Ovary (tissue), 9 donors: Measurements from ENCODE around the gene SDR42E2. TPM values are rescaled to one million over a fixed set of nuclear protein-coding genes. Genes with fewer than 3 reads are reported as not detected.

ENCODE experiments used
- DNase-seq, 5 donors: peaks; one replicate each; pipeline ENCODE4 v3.0.0-alpha.2; 2019 to 2020
- H3K27ac ChIP-seq, 2 donors: fragments of 200-600 bp; one replicate each; pipeline versions ENCODE4 v1.5.1 to v1.8.0; 2019 to 2022
- H3K27me3 ChIP-seq: fragments of 200-600 bp; one replicate; pipeline ENCODE4 v1.8.0; 2022
- H3K36me3 ChIP-seq: fragments of 200-600 bp; sonication (generic); one replicate; pipeline ENCODE4 v1.5.1; 2019
- H3K4me1 ChIP-seq: one replicate; pipeline ENCODE4 v1.8.1; 2013; ENCODE audit warnings: mild to moderate bottlenecking, moderate library complexity; ENCODE audit not compliant: insufficient read depth
- H3K4me3 ChIP-seq: fragments of 200-600 bp; sonication (generic); one replicate; pipeline ENCODE4 v1.5.1; 2017
- H3K9me3 ChIP-seq, 2 donors: fragments of 200-600 bp in 1 of 2; sonication (generic) in 1 of 2; one replicate each; pipeline versions ENCODE4 v1.5.1 to v1.8.1; 2013 to 2019; ENCODE audit warnings: mild to moderate bottlenecking in 1 of 2, moderate library complexity in 1 of 2
- EP300 ChIP-seq: sonication (generic); formaldehyde crosslinking; IDR thresholded peaks from one replicate; pipeline ENCODE4 v1.6.1; 2017; ENCODE audit warnings: antibody characterized with exemption
- POLR2A ChIP-seq: fragments of 450-650 bp; IDR thresholded peaks from one replicate; pipeline ENCODE4 v1.6.1; 2017; ENCODE audit warnings: antibody characterized with exemption, mild to moderate bottlenecking, moderate library complexity
- WGBS, 3 donors: extraction: QIAGEN DNeasy Blood & Tissue Kit in 1 of 3; methylation state at CpG; one replicate each; pipeline versions ENCODE4 v1.1.5 to v1.1.7; 2013 to 2017; 5-methylcytosine and 5-hydroxymethylcytosine counted together
- intact Hi-C, 4 donors: fragments of 100-400 bp; cut with DNase I; formaldehyde crosslinking; loops; one replicate each; pipeline versions ENCODE4 v1.11.0 to v1.15.1; 2022 to 2023
- polyA plus RNA-seq, 2 donors: library from polyadenylated mRNA; stranded (reverse); fragments of 200-250 nt in 1 of 2; fragments of 350-450 nt in 1 of 2; fragmentation: Illumina TruSeq in 1 of 2; extraction: RNeasy Lipid Tissue Mini Kit (QIAGEN cat#74804) in 1 of 2; gene quantifications; one replicate each; pipeline ENCODE4 v1.2.3, GENCODE V29; 2013 to 2014
- total RNA-seq, 7 donors: library from RNA; depleted of rRNA in 2 of 7; stranded (reverse); fragments of >200 nt in 2 of 7; fragmentation: NEBNext Ultra II Directional in 3 of 7; extraction: Animal tissue kit (Norgen Biotek cat#: 25700) in 3 of 7; gene quantifications; one replicate each; pipeline versions ENCODE4 v1.1.0 to v1.2.4, GENCODE V29; 2016 to 2023
- TF ChIP-seq, protein P1 (sequence below), 3 donors: fragments of 450-650 bp in 2 of 3; fragments of 200-600 bp in 1 of 3; IDR thresholded peaks; one replicate each; pipeline versions ENCODE4 v1.5.1 to v1.8.0; 2016 to 2022; ENCODE audit warnings: antibody characterized with exemption in 3 of 3, mild to moderate bottlenecking in 1 of 3
- donor health status: DM: no; HTN: no; CAD: no; lungs with moderate emphysema.
- donor health status: DM: no; HTN: no; CAD: no.
- donor health status: Bipolar disorder and iron deficiency.
- donor health status: DM: yes; HTN: yes; CAD: no.
- donor health status: DM: no; HTN: no; CAD: no.
- donor health status: DM: yes; HTN: yes; CAD: no.

SDR42E2 gene
- total and polyA plus RNA-seq, 9 donors = 0.05 to 1.1 (median 0.24) TPM; not detected in 3

DNA sequence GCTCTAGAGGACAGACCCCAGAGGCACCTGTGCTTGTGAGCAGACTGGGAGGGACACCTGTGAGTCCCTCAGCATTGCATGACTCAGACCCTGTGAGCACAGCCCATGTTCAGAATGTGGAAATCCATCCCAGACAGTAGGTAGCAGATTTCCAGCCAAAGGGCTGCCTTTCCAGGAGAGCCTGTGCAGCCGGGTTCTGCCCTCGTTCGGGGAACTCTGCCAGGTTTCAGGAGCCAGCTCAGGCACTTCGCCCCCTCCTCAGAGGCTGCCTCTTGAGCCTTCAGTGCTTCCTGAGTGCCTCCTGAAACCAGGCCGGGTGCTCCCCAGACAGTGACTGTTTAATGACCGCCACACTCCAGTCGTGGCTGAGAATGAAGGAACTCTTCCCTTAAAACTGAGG lies 23.3 kb upstream of the SDR42E2 start:
- intact Hi-C loops = no loop called here
- DNase-seq = no peak
- TF ChIP-seq EP300 (no peak), POLR2A (no peak)
- TF ChIP-seq, protein P1, sequence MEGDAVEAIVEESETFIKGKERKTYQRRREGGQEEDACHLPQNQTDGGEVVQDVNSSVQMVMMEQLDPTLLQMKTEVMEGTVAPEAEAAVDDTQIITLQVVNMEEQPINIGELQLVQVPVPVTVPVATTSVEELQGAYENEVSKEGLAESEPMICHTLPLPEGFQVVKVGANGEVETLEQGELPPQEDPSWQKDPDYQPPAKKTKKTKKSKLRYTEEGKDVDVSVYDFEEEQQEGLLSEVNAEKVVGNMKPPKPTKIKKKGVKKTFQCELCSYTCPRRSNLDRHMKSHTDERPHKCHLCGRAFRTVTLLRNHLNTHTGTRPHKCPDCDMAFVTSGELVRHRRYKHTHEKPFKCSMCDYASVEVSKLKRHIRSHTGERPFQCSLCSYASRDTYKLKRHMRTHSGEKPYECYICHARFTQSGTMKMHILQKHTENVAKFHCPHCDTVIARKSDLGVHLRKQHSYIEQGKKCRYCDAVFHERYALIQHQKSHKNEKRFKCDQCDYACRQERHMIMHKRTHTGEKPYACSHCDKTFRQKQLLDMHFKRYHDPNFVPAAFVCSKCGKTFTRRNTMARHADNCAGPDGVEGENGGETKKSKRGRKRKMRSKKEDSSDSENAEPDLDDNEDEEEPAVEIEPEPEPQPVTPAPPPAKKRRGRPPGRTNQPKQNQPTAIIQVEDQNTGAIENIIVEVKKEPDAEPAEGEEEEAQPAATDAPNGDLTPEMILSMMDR (IDR thresholded peaks at IDR 0.05) = no peak
- Histone ChIP-seq H3K27me3 (no peaks in the 10 kb centered on the region), H3K36me3 (no peaks in the 10 kb centered on the region), H3K9me3 (no peaks in the 10 kb centered on the region), H3K4me1 (no peaks in the 10 kb centered on the region), H3K27ac (no peak overlapping the region), H3K4me3 (no peak overlapping the region)
- WGBS, 3 donors = 49 to 56% (median 53%) methylated on average over 3 to 7 of the region's 7 CpGs

DNA sequence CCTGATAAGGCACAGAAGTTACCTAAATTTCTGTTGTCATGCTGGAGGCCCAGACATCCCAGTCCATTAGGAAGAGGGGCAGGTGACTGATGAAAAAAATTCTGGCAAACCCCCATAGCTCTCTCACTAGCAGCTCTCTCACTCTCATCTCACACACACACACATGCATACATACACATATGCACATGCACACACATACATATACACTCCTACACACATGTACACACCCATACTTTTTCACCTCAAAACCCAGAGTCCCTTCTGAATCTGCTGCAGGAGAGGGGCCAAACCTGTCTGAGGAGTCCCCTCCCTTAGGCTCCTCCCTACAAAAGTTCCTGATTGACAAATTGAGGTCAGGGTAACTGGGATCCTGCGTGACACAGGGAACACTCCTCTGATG lies 22.6 kb upstream of the SDR42E2 start:
- TF ChIP-seq POLR2A (no peak), EP300 (no peak)
- TF ChIP-seq, protein P1 (IDR thresholded peaks at IDR 0.05) = no peak
- 48 to 73% (median 65%) methylated on average over 1 of the region's 1 CpG for WGBS, 3 donors
- H3K27ac ChIP-seq = no peak overlapping the region
- no peak for DNase-seq
- no peaks in the 10 kb centered on the region for H3K36me3 ChIP-seq
- no peak overlapping the region for H3K4me3 ChIP-seq
- H3K4me1 ChIP-seq = no peaks in the 10 kb centered on the region
- intact Hi-C loops = no loop called here
- no peaks in the 10 kb centered on the region for H3K27me3 ChIP-seq
- H3K9me3 ChIP-seq = no peaks in the 10 kb centered on the region

DNA sequence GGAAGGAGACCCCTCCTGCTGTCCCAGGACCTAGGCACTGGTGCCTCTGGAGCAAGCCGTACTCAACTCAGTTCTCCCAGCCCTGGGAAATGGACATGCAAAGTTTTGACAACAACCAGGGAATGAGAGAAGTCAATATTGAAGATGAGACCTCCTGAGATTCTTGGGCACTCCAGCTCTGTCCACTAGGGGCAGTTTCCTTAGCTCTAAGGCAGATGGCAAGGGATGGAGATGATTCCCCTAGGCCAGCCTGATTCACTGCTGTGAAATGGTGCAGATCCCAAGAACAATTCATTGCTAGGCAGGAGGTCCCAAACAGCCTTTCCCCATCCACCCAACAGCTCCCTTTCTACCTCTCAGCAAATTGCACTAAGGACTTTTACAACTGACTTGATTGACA lies 20.5 kb upstream of the SDR42E2 start:
- Histone ChIP-seq H3K27ac (no peak overlapping the region), H3K9me3 (no peaks in the 10 kb centered on the region), H3K27me3 (no peaks in the 10 kb centered on the region), H3K4me1 (no peaks in the 10 kb centered on the region), H3K36me3 (no peaks in the 10 kb centered on the region), H3K4me3 (no peak overlapping the region)
- no peak for DNase-seq
- TF ChIP-seq EP300 (no peak), POLR2A (no peak)
- TF ChIP-seq, protein P1 (IDR thresholded peaks at IDR 0.05) = no peak
- intact Hi-C loops = no loop called here
- 80 to 88% (median 87%) methylated on average over 1 of the region's 1 CpG for WGBS, 3 donors

DNA sequence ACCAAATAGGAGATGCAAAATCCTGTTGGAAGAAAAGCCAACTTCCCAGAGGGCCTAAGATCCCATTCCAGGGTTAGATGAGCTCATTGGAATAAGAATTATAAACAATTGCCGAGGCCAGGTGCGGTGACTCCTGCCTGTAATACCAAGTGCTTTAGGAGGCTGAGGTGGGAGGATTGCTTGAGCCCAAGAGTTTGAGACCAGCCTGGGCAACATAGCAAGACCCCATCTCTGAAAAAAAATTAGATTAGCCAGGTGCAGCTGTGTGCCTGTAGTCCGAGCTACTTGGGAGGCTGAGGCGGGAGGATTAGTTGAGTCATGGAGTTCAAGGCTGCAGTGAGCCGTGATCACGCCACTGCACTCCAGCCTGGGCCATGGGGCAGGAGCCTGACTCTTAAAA lies 17.8 kb upstream of the SDR42E2 start:
- no peak overlapping the region for H3K27ac ChIP-seq
- peak in 1 of 5 donors; percentile 3 for DNase-seq
- intact Hi-C loops = no loop called here
- no peaks in the 10 kb centered on the region for H3K4me1 ChIP-seq
- no peak for TF ChIP-seq EP300
- TF ChIP-seq POLR2A = no peak
- TF ChIP-seq, protein P1 (IDR thresholded peaks at IDR 0.05) = no peak
- no peaks in the 10 kb centered on the region for H3K36me3 ChIP-seq
- no peak overlapping the region for H3K4me3 ChIP-seq
- WGBS, 3 donors = 57 to 70% (median 69%) methylated on average over 6 of the region's 6 CpGs
- H3K9me3 ChIP-seq = no peaks in the 10 kb centered on the region
- no peaks in the 10 kb centered on the region for H3K27me3 ChIP-seq

DNA sequence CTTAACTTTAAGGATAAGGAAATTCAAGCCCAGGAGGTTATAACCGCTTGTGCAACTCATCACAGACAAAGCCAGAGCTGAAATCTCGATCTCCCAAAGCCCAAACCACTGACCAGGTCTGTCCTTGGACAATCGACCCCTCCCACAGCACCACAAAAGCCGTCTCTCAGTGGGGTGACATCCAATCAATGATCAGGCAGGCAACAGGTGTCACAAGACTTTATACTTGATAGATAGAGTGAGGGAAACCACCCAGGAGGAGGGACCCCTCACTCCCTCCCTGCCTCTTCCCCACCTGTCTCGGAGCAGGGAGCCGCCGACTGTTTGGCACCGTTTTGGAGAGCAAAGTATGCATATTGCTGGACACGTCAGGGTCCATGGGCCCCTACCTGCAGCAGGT lies 14.5 kb upstream of the SDR42E2 start:
- intact Hi-C loops = loop anchor here in 1 of 4 donors (1.0 kb wide), 1 partner anchor 164 kb away; no protein-coding TSS in a partner anchor
- no peak overlapping the region for H3K27ac ChIP-seq
- 47 to 57% (median 56%) methylated on average over 9 of the region's 9 CpGs for WGBS, 3 donors
- no peak for DNase-seq
- H3K9me3 ChIP-seq = no peaks in the 10 kb centered on the region
- H3K4me1 ChIP-seq = no peaks in the 10 kb centered on the region
- H3K4me3 ChIP-seq = no peak overlapping the region
- H3K36me3 ChIP-seq = no peaks in the 10 kb centered on the region
- TF ChIP-seq, protein P1 (IDR thresholded peaks at IDR 0.05) = no peak
- TF ChIP-seq EP300 (no peak), POLR2A (no peak)
- H3K27me3 ChIP-seq = no peaks in the 10 kb centered on the region
